Esophagus squamous epithelium (tissue), 4 donors: ENCODE data around the gene CYP4F12.

Experiments
- POLR2A ChIP-seq, 4 donors: fragments of 450-650 bp; IDR thresholded peaks; one replicate each; pipeline ENCODE4 v1.6.1; 2017; ENCODE audit warnings: antibody characterized with exemption in 4 of 4, mild to moderate bottlenecking in 4 of 4, moderate library complexity in 3 of 4
- TF ChIP-seq, protein P1 (sequence below), 6 experiments: fragments of 450-650 bp in 4 of 6; fragments of 200-600 bp in 2 of 6; sonication (generic) in 2 of 6; IDR thresholded peaks; one replicate each; pipeline ENCODE4 v1.5.1; 2016 to 2019; ENCODE audit warnings: antibody characterized with exemption in 6 of 6, mild to moderate bottlenecking in 4 of 6, moderate library complexity in 4 of 6

DNA sequence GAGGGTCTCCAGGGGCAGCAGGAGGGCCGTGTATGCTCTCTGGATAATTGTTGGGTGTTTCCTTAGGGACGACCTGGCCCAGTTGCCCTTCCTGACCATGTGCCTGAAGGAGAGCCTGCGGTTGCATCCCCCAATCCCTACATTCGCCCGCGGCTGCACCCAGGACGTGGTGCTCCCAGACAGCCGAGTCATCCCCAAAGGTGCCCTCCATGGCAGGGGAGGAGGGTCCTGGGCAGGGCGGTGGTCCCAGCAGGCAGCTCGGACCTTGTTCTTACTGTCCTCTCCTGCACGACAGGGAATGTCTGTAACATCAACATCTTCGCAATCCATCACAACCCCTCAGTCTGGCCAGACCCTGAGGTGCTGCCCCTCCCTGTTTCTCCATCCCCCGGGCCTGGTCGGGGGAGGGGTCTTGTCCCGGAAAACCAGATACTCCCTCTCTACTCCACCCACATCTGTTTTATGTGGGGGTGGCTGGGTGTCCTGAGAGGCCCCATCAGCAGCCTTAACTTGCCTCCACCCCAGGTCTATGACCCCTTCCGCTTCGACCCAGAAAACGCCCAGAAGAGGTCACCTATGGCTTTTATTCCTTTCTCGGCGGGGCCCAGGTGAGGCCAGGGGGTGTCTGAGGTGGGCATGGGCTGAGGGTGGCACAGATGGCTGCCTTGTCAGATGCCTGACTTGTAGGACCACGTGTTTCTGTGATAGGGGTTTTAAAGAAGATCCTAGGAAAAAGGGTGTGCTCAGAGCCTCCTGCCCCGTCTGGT, 44.5 kb upstream of the CYP4F12 start:
- no peak for TF ChIP-seq POLR2A (IDR thresholded peaks at IDR 0.05)
- TF ChIP-seq, protein P1, sequence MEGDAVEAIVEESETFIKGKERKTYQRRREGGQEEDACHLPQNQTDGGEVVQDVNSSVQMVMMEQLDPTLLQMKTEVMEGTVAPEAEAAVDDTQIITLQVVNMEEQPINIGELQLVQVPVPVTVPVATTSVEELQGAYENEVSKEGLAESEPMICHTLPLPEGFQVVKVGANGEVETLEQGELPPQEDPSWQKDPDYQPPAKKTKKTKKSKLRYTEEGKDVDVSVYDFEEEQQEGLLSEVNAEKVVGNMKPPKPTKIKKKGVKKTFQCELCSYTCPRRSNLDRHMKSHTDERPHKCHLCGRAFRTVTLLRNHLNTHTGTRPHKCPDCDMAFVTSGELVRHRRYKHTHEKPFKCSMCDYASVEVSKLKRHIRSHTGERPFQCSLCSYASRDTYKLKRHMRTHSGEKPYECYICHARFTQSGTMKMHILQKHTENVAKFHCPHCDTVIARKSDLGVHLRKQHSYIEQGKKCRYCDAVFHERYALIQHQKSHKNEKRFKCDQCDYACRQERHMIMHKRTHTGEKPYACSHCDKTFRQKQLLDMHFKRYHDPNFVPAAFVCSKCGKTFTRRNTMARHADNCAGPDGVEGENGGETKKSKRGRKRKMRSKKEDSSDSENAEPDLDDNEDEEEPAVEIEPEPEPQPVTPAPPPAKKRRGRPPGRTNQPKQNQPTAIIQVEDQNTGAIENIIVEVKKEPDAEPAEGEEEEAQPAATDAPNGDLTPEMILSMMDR (IDR thresholded peaks at IDR 0.05): no peak
